CD4-positive, alpha-beta T cell (primary cell): Measurements from ENCODE around the gene GDF2. TPM values are rescaled to one million over a fixed set of nuclear protein-coding genes. Genes with fewer than 3 reads are reported as not detected.

Source experiments
- ATAC-seq: fragments of 200-7000 bp; cut with Tn5 transposase; one replicate; pipeline ENCODE4 v1.10.0; 2022; ENCODE audit warnings: mild to moderate bottlenecking; ENCODE audit not compliant: poor library complexity
- CTCF ChIA-PET: fragments of 350-600 bp; sonication (Branson Sonifier 250); formaldehyde crosslinking; loops from one replicate; lab custom pipeline; 2021; ENCODE audit warnings: antibody characterized with exemption, inconsistent platforms; lab: Charles Lee
- POLR2A ChIA-PET: fragments of 350-600 bp; sonication (Branson Sonifier 250); formaldehyde crosslinking; loops from one replicate; lab custom pipeline; 2021; ENCODE audit warnings: antibody characterized with exemption, inconsistent platforms; lab: Charles Lee
- DNase-seq, 14 experiments: peaks; one replicate each; pipeline ENCODE4 v3.0.0-alpha.2; 2013 to 2020; ENCODE audit warnings: mixed read lengths in 2 of 14
- H3K27ac ChIP-seq, 2 donors: one replicate each; pipeline versions ENCODE4 v1.5.1 to v1.7.0; 2013; ENCODE audit warnings: low read length in 2 of 2, low read depth in 1 of 2, mild to moderate bottlenecking in 1 of 2
- H3K27me3 ChIP-seq, 2 experiments: 1 replicate in 1 of 2; 2 replicates in 1 of 2; pipeline versions ENCODE4 v1.6.1 to v1.7.0; 2013; ENCODE audit warnings: low read length in 2 of 2, control low read depth in 1 of 2, mild to moderate bottlenecking in 1 of 2, moderate library complexity in 1 of 2; ENCODE audit not compliant: insufficient read depth in 2 of 2, control insufficient read depth in 1 of 2
- H3K36me3 ChIP-seq: one replicate; pipeline ENCODE4 v1.6.1; 2013; ENCODE audit warnings: low read length, control low read depth; ENCODE audit not compliant: insufficient read depth
- H3K4me1 ChIP-seq: one replicate; pipeline ENCODE4 v1.6.1; 2013; ENCODE audit warnings: low read length, control low read depth; ENCODE audit not compliant: insufficient read depth
- H3K4me3 ChIP-seq: one replicate; pipeline ENCODE4 v1.5.1; 2013; ENCODE audit warnings: mild to moderate bottlenecking, low read length, moderate library complexity
- H3K9me3 ChIP-seq, 2 experiments: 1 replicate in 1 of 2; 2 replicates in 1 of 2; pipeline versions ENCODE4 v1.6.1 to v1.7.0; 2013; ENCODE audit warnings: low read length in 2 of 2, mild to moderate bottlenecking in 2 of 2, control low read depth in 1 of 2, moderate library complexity in 1 of 2; ENCODE audit not compliant: control insufficient read depth in 1 of 2, insufficient read depth in 1 of 2
- H3K27ac Mint-ChIP-seq: one replicate; pipeline ENCODE4 v1.8.0; 2020; ENCODE audit warnings: mixed read lengths
- H3K27me3 Mint-ChIP-seq: one replicate; pipeline ENCODE4 v1.8.0; 2021; ENCODE audit warnings: mixed read lengths
- H3K36me3 Mint-ChIP-seq: one replicate; pipeline ENCODE4 v1.8.0; 2021; ENCODE audit warnings: low read depth, mixed read lengths
- H3K4me1 Mint-ChIP-seq: one replicate; pipeline ENCODE4 v1.8.0; 2021; ENCODE audit warnings: low read depth, mixed read lengths
- H3K4me3 Mint-ChIP-seq: one replicate; pipeline ENCODE4 v1.8.0; 2020; ENCODE audit warnings: mild to moderate bottlenecking, mixed read lengths
- H3K9me3 Mint-ChIP-seq: one replicate; pipeline ENCODE4 v1.8.0; 2020; ENCODE audit warnings: mixed read lengths
- CTCF ChIP-seq: fragments of 200-600 bp; IDR thresholded peaks from one replicate; pipeline ENCODE4 v1.8.0; 2022; ENCODE audit warnings: antibody characterized with exemption, mild to moderate bottlenecking
- intact Hi-C, 2 experiments: fragments of 100-400 bp; cut with DNase I in 1 of 2; cut with micrococcal nuclease in 1 of 2; formaldehyde crosslinking; loops; one replicate each; pipeline versions ENCODE4 v1.15.1 to v1.9.0; 2023 to 2025; cut with DNase I, micrococcal nuclease
- total RNA-seq, 174 experiments: library from RNA in 2 of 174; stranded (reverse) in 2 of 174; gene quantifications; one replicate each; pipeline ENCODE4 v1.2.3 and lab custom pipeline; 2021 to 2026

Gene GDF2
- total RNA-seq, 2 experiments from 2014 or later: not detected

- DNase-seq (peak; percentile 33 to 85 (median 66)), ATAC-seq (peak; percentile 83)
- Mint-ChIP-seq H3K4me1 (peaks cover 41% of the 10 kb centered on the region), H3K27ac (peak overlapping the region; percentile 88), H3K9me3 (no peaks in the 10 kb centered on the region), H3K27me3 (no peaks in the 10 kb centered on the region), H3K36me3 (no peaks in the 10 kb centered on the region), H3K4me3 (peak overlapping the region; percentile 56)
- Histone ChIP-seq H3K9me3 (no peaks in the 10 kb centered on the region), H3K27me3 (no peaks in the 10 kb centered on the region), H3K4me3 (peak overlapping the region; percentile 0), H3K4me1 (peaks cover 52% of the 10 kb centered on the region), H3K36me3 (no peaks in the 10 kb centered on the region), H3K27ac (peak overlapping the region in 1 of 2 donors; percentile 39)
- ChIA-PET CTCF (interaction anchor here (0.6 to 4.4 kb wide), 14 partner anchors 9 to 310 kb away, joined by 3 to 76 read pairs (median 4); no protein-coding TSS in a partner anchor), POLR2A (interaction anchor here (0.6 to 3.1 kb wide), 12 partner anchors 9 to 286 kb away, joined by 3 to 42 read pairs (median 4); no protein-coding TSS in a partner anchor)
- TF ChIP-seq CTCF: no peak
- intact Hi-C loops: loop anchor here in 1 of 2 experiments (1.0 kb wide), 2 partner anchors 10 to 54 kb away; no protein-coding TSS in a partner anchor
Measured at GRCh38 chr10:47311193-47311931, 10.9 kb upstream of the GDF2 start.

GRCh38 chr10:47311932-47312662 is 10.2 kb upstream of the GDF2 start:
- no peaks in the 10 kb centered on the region for H3K27me3 Mint-ChIP-seq
- peak overlapping the region; percentile 56 for H3K4me3 Mint-ChIP-seq
- POLR2A ChIA-PET: interaction anchor here (0.6 to 3.1 kb wide), 11 partner anchors 10 to 287 kb away, joined by 3 to 42 read pairs (median 4); no protein-coding TSS in a partner anchor
- Histone ChIP-seq H3K27me3 (no peaks in the 10 kb centered on the region), H3K4me1 (peaks cover 44% of the 10 kb centered on the region), H3K9me3 (no peaks in the 10 kb centered on the region), H3K27ac (peak overlapping the region in 1 of 2 donors; percentile 39), H3K36me3 (no peaks in the 10 kb centered on the region), H3K4me3 (peak overlapping the region; percentile 0)
- ATAC-seq (peak; percentile 77), DNase-seq (peak; percentile 75 to 92 (median 81))
- peak; percentile 90 for TF ChIP-seq CTCF
- intact Hi-C loops: loop anchor here (1.0 to 2.0 kb wide), 6 partner anchors 11 to 288 kb away; no protein-coding TSS in a partner anchor
- CTCF ChIA-PET: interaction anchor here (0.6 to 4.4 kb wide), 14 partner anchors 8 to 311 kb away, joined by 3 to 76 read pairs (median 4); no protein-coding TSS in a partner anchor
- H3K36me3 Mint-ChIP-seq: no peaks in the 10 kb centered on the region
- peaks cover 33% of the 10 kb centered on the region for H3K4me1 Mint-ChIP-seq
- H3K9me3 Mint-ChIP-seq: no peaks in the 10 kb centered on the region
- peak overlapping the region; percentile 88 for H3K27ac Mint-ChIP-seq

GRCh38 chr10:47312663-47312995 is 9.6 kb upstream of the GDF2 start:
- intact Hi-C loops: loop anchor here (1.0 to 2.0 kb wide), 4 partner anchors 51 to 288 kb away; no protein-coding TSS in a partner anchor
- no peaks in the 10 kb centered on the region for H3K9me3 ChIP-seq
- H3K4me1 Mint-ChIP-seq: peaks cover 28% of the 10 kb centered on the region
- H3K9me3 Mint-ChIP-seq: no peaks in the 10 kb centered on the region
- DNase-seq (peak in 1 of 14 experiments; percentile 21), ATAC-seq (no peak)
- H3K27me3 Mint-ChIP-seq: no peaks in the 10 kb centered on the region
- H3K36me3 ChIP-seq: no peaks in the 10 kb centered on the region
- H3K4me1 ChIP-seq: peaks cover 39% of the 10 kb centered on the region
- no peak overlapping the region for H3K4me3 ChIP-seq
- POLR2A ChIA-PET: interaction anchor here (0.6 to 3.1 kb wide), 6 partner anchors 12 to 288 kb away, joined by 3 to 42 read pairs (median 10); no protein-coding TSS in a partner anchor
- H3K36me3 Mint-ChIP-seq: no peaks in the 10 kb centered on the region
- TF ChIP-seq CTCF: no peak
- H3K27ac Mint-ChIP-seq: peak overlapping the region; percentile 88
- H3K4me3 Mint-ChIP-seq: no peak overlapping the region
- CTCF ChIA-PET: interaction anchor here (0.9 to 4.4 kb wide), 4 partner anchors 120 to 287 kb away, joined by 3 to 76 read pairs (median 16); no protein-coding TSS in a partner anchor
- no peaks in the 10 kb centered on the region for H3K27me3 ChIP-seq
- no peak overlapping the region for H3K27ac ChIP-seq
